Measurements from ENCODE around the gene MGST1.
"Not testable (repeated sequence)": the region's sequence is repeated elsewhere in the genome, so short reads cannot be mapped to it uniquely, and the experiment has no call there.

The MGST1 gene

GRCh38 chr12:16358878-16359277 is 11.4 kb downstream of the MGST1 start:
- no peak for DNase-seq

GRCh38 chr12:16359512-16360491 is 12.4 kb downstream of the MGST1 start:
- no peak for DNase-seq

DNA sequence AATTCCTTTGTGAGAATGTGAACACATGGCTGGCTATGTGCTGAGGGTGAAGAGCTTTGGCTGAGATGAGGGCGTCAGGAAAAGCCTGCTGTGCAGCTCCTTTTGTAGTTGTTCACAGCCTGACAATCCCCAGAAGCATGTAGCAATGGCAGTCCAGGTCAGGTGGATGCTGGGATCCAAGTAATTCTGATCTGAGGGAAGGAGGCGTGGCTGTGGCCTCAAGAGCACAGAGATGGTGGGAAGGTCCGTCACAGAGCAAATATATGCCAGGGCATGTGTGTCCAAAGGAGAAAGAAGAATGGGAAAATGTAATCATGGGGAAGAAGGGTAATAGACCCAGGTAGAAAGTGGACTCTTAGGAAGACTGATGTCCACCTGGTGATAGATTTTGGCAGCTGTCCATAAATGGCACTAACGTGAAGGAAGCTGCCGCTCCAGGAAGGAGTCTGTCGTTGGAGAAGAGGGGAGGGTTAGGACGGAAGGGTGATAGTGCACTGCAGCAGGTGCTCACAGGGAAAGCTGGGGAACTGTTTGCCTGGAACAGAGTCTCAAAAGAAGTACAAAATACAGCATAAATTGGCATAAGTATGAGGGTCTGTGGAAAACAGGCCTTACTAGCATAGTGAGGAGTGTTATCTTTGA is 13.8 kb downstream of the MGST1 start:
- no peak for DNase-seq

DNA sequence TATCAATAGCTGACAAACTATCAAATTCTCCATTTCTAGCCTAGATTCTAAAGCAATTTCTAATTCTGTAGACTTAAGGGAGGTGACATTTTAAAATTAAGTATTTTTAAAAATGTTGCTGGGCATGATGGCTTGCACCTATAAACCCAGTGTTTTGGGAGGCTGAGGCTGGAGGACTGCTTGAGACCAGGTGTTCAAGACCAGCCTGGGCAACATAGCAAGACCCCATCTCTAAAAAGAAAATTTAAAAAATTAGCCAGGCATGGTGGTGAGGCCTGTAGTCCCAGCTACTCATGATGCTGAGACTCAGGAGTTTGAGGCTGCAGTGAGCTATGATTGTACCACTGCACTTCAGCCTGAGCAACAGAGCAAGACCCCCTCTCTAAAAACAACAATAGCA is 15.1 kb downstream of the MGST1 start:
- DNase-seq: no peak

- no peak for DNase-seq
Observed at GRCh38 chr12:16369156-16369555, 21.7 kb downstream of the MGST1 start.

GRCh38 chr12:16370096-16370495 is 22.7 kb downstream of the MGST1 start:
- DNase-seq: no peak

DNA sequence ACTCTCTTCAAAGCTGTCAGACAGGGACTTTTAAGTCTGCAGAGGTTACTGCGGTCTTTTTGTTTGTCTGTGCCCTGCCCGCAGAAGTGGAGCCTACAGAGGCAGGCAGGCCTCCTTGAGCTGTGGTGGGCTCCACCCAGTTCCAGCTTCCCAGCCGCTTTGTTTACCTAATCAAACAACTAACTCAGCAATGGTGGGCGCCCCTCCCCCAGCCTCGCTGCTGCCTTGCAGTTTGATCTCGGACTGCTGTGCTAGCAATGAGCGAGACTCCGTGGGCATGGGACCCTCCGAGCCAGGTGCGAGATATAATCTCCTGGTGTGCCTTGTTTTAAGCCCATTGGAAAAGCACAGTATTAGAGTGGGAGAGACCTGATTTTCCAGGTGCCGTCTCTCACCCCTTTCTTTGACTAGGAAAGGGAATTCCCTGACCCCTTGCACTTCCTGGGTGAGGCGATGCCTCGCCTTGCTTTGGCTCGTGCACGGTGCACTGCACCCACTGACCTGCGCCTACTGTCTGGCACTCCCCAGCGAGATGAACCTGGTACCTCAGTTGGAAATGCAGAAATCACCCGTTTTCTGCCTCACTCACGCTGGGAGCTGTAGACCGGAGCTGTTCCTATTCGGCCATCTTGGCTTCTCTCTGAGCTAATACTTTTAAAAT is 35.3 kb downstream of the MGST1 start:
- DNase-seq: not testable (repeated sequence)

- DNase-seq: no peak
Observed at GRCh38 chr12:16384732-16385131, 37.3 kb downstream of the MGST1 start.

DNA sequence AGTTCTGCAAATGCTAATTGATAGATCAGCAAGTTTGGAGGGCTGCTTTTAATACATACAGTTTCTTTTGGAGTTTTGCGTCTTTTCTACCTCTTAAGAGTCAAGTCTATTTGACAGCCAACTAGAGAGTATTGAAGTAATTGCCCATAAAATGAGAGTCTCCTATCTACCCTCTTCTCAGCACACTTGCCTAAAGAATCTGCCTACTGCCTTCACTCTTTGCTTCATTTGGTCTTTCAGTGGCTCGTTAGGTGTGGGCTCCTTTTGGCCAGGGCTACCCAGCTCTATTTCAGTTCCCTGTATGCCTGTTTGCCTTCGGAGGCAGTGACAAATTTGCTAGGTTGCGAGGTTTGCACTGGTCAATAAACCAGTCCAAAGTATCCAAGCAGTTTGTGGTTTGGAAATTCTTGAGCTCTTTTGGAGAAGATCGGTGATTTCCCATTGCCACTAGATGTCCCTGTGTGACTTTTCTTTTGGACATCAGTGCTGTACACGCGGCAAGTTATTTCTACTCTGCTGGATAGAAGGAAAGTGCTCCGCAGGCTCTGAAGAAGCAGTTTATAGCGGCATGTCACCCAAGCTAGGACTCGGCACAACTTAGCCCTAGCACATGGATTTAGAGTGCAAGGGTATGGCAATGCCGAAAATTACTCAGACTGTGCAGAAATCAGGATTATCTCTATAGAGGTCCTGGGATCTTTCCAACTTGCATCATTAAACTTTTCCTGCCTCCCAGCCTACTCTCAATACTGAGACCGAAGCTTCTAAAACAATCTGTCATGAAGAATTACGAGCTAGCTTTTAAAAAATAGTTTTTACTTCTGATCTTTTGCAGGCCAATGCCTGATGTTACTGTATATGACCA is 38.6 kb downstream of the MGST1 start:
- DNase-seq: peak; percentile 14

DNA sequence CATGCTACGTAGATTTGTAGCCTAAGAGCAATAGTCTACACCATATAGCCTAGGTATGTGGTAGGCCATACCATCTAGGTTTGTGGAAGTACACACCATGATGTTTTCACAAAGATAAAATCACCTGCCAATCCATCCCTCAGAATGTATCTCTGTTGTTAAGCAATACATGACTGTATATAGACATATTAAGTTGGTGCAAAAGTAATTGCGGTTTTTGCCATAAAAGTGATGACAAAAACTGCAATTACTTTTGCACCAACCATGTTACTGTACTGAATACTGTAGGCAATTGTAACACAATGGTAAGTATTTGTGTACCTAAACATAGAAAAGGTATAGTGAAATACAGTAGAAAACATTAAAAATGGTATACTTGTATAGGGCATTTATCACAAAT is 40.5 kb downstream of the MGST1 start:
- DNase-seq: no peak

DNA sequence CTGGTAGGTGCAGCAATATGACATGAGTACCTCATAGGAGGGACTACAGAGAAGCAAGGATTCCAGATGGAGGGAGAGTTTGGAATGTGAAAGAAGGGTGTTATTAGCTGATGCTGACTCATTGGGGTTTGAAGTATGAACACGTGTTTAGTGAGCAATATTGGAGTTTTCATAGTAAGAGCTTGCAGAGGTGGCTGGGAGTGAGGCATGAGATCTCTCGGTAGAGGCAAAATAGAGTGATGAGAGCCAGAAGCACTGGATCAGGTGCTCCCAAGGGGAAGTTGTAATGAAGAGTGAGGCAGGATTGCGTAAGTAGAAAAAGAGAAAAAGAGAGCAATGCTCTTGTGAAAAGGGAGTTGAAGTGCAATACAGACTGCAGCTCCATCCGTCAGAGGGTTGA is 42.1 kb downstream of the MGST1 start:
- DNase-seq: no peak

DNA sequence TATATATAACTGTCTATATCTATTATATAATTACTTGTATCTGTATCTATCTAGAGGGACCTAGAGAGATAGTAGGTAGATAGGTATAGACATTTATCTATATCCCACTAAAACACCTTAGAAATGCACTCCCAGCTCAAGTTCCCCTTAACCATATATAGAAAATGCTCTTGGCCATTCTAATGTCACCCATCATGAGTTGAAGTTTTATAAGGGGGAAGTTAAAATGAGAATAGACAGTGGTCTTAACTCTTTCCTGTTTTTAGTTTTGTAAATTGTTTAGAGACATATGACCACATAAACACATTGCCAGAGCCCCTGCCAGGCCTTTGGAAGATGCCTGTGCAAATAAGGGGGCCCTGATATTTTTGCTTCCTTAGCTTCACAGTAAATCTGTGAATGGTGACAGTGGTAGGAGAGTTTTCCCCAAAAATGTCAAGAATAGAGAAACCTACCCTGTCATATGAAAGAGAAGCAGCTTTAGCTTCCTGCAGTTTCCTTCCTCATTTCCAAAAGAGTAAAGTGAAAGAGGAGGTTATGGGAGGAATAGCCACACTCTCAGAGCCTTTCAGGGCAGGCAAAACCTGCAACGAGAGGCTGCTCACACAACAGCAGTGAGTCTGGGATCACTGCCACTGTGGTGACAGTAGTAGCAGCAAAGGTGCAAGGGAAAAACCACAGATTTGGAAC is 45.5 kb downstream of the MGST1 start:
- no peak for DNase-seq

DNA sequence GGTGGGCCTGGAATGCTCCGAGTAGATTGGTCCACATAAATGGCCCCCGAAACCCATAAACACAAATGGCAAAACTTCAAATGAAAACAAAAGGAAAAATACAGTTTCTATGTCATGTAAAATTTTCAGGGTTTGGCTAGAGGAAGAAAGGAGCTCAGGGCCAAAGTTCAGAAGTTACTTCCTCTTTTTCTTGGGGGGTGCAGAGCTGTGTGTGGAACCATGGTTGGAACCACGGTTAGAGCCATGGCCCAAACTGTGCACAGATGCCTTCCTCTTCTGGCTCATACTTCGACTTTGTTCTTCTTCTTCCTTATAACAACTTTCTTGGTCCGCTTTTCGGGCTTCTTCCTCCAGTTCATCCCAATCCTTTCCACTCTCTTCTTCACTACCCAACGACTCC is 51.7 kb downstream of the MGST1 start:
- DNase-seq: no peak

DNA sequence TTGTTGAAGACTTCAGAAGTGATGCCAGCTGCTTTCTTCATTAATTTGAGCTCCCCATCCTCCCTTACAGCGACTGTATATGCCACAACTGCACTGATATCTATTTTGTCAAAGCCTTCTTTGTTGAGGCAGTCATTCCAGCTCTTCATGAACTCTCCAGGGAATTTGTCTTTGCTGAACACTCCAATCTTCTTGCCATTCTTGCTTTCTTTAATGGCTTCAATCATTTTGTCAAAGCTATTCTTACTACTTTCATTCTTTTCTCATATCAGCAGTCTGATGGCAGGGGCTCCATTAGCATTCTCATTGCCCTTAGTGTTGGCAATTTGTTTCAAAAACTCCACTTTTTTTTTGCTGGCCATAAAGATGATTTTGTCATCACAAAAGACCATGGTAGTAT is 54.4 kb downstream of the MGST1 start:
- not testable (repeated sequence) for DNase-seq

DNA sequence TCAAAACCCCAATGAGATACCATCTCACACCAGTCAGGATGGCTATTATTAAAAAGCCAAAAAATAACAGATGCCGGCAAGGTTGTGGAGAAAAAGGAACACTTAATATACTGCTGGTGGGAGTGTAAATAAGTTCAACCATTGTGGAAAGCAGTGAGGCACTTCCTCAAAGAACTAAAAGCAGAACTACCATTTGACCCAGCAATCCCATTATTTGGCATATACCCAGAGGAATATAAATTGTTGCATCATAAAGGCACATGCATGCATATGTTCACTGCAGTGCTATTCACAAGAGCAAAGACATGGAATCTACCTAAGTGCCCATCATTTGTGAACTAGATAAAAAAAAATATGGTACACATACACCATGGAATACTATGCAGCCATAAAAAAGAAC is 59.9 kb downstream of the MGST1 start:
- no peak for DNase-seq

Measured in NCI-H1436 (cell line).